Body of pancreas (tissue), 4 donors: ENCODE results near the gene GSC2. TPM values are rescaled to one million over a fixed set of nuclear protein-coding genes. Genes with fewer than 3 reads are reported as not detected.

ENCODE experiments used
- ATAC-seq: fragments of 150-250 bp; one replicate; pipeline ENCODE4 v1.9.1; 2016
- DNase-seq, 4 donors: peaks; one replicate each; pipeline ENCODE4 v3.0.0-alpha.2; 2019
- H3K27ac ChIP-seq, 4 donors: fragments of 200-600 bp; sonication (generic); 1 replicate in 3 of 4; 2 replicates in 1 of 4; pipeline versions ENCODE4 v1.5.1 to v1.6.1; 2016 to 2019; ENCODE audit warnings: mild to moderate bottlenecking in 1 of 4, mixed read lengths in 1 of 4, moderate library complexity in 1 of 4
- H3K27me3 ChIP-seq, 2 donors: fragments of 200-600 bp; sonication (generic); one replicate each; pipeline ENCODE4 v1.6.0; 2016; ENCODE audit warnings: mild to moderate bottlenecking in 1 of 2
- H3K36me3 ChIP-seq, 2 donors: fragments of 200-600 bp; sonication (generic); replicated peaks in 1 of 2; 2 replicates each; pipeline ENCODE4 v1.5.1; 2016; ENCODE audit warnings: low read depth in 2 of 2; ENCODE audit not compliant: insufficient read depth in 1 of 2
- H3K4me1 ChIP-seq: fragments of 200-600 bp; sonication (generic); one replicate; pipeline ENCODE4 v1.6.0; 2016
- H3K4me3 ChIP-seq, 2 donors: fragments of 200-600 bp; sonication (generic); 1 replicate in 1 of 2; 2 replicates in 1 of 2; pipeline ENCODE4 v1.5.1; 2016 to 2019
- H3K9me3 ChIP-seq, 3 donors: fragments of 200-600 bp; sonication (generic); 1 replicate in 2 of 3; 2 replicates in 1 of 3; pipeline ENCODE4 v1.5.1; 2016
- POLR2A ChIP-seq, 3 donors: fragments of 450-650 bp; IDR thresholded peaks; one replicate each; pipeline ENCODE4 v1.6.1; 2016; ENCODE audit warnings: antibody characterized with exemption in 3 of 3, mild to moderate bottlenecking in 2 of 3
- WGBS, 2 donors: methylation state at CpG; one replicate each; pipeline ENCODE4 v1.1.5; 2017; 5-methylcytosine and 5-hydroxymethylcytosine counted together
- intact Hi-C: fragments of 100-400 bp; cut with DNase I; formaldehyde crosslinking; loops from one replicate; pipeline ENCODE4 v1.15.1; 2023
- total RNA-seq, 2 donors: library from RNA; depleted of rRNA; stranded (reverse); fragments of >200 nt; gene quantifications; one replicate each; pipeline ENCODE4 v1.1.0, GENCODE V29; 2016
- TF ChIP-seq, protein P1 (sequence below), 7 experiments: fragments of 450-650 bp in 4 of 7; fragments of 200-600 bp in 3 of 7; sonication (generic) in 3 of 7; IDR thresholded peaks; one replicate each; pipeline ENCODE4 v1.5.1; 2016 to 2019; ENCODE audit warnings: antibody characterized with exemption in 7 of 7

Gene GSC2
- total RNA-seq, 2 donors from 2014 or later, result not detected

DNA sequence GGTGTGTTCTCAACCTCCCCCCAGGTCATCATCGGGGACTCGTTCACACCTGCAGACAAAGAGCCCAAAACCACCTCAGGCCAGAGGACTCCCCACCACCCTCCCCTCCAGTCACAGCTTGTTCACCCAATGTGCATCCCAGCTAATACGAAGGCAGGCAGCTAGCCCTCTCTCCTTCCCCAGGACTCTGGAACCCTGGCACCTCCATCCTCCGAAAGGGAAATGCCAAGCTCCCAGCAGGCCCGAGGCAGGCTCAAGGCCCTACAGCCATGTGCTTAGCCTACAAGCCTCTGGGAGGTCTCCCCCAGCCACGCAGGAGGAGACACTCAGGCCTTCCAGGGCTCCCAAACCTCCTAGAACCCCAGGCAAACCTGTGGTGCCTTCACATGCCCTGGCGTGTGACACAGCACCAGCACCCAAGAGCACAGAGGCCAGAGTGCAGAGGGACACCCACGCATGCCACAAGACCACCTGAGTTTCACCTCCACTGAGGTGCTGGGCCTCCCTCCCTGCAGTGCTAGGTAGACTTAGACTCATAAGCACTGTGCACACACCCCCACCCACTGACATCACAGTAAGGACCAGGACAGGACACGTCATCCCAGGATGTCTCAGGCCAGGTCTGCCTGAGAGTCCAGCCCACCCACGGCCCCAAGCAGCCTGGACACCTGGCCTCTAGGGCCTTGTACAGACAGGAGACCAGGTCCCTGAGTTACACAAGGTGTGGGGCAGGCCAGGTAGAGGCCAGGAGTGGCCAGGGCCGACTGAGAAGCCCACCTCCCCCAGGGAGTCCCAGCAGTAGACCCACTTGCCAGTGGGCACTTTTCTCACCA lies 12.5 kb downstream of the GSC2 start:
- intact Hi-C loops, result no loop called here
- peaks cover 0 to 27% of the 10 kb centered on the region in 2 donors for H3K36me3 ChIP-seq
- H3K4me1 ChIP-seq, result no peaks in the 10 kb centered on the region
- no peaks in the 10 kb centered on the region for H3K9me3 ChIP-seq
- no peak for DNase-seq
- ATAC-seq, result no peak
- no peak overlapping the region for H3K27ac ChIP-seq
- no peak for TF ChIP-seq POLR2A (IDR thresholded peaks at IDR 0.05)
- TF ChIP-seq, protein P1, sequence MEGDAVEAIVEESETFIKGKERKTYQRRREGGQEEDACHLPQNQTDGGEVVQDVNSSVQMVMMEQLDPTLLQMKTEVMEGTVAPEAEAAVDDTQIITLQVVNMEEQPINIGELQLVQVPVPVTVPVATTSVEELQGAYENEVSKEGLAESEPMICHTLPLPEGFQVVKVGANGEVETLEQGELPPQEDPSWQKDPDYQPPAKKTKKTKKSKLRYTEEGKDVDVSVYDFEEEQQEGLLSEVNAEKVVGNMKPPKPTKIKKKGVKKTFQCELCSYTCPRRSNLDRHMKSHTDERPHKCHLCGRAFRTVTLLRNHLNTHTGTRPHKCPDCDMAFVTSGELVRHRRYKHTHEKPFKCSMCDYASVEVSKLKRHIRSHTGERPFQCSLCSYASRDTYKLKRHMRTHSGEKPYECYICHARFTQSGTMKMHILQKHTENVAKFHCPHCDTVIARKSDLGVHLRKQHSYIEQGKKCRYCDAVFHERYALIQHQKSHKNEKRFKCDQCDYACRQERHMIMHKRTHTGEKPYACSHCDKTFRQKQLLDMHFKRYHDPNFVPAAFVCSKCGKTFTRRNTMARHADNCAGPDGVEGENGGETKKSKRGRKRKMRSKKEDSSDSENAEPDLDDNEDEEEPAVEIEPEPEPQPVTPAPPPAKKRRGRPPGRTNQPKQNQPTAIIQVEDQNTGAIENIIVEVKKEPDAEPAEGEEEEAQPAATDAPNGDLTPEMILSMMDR (IDR thresholded peaks at IDR 0.05), result no peak
- WGBS, 2 donors, result 87 to 90% methylated on average over 9 to 11 of the region's 11 CpGs
- H3K27me3 ChIP-seq, result no peaks in the 10 kb centered on the region
- H3K4me3 ChIP-seq, result no peak overlapping the region

DNA sequence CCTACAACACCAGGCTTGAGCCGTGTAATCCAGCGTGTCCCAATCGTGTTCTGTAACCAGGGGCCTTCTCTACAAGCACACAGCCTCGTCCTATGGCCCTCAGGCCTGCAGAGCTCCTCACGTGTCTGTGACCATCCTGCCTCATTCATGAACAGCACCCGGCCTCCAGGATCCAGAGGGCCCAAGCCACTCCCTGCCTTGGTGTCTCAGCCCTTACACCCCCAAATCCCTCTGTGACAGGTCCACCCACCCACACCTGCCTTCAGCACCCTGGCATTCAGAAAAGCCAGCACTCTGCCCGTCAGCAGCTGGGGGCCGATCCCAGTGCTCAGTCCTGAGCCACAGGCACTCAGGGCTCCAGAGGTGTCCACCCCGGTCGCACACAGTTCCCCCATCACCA lies 13.2 kb downstream of the GSC2 start:
- 94 to 100% methylated on average over 5 to 10 of the region's 10 CpGs for whole genome bisulfite sequencing, 2 donors
- no peaks in the 10 kb centered on the region for H3K27me3 ChIP-seq
- H3K27ac ChIP-seq, result no peak overlapping the region
- ATAC-seq, result no peak
- TF ChIP-seq POLR2A (IDR thresholded peaks at IDR 0.05), result no peak
- TF ChIP-seq, protein P1 (IDR thresholded peaks at IDR 0.05), result no peak
- no peaks in the 10 kb centered on the region for H3K4me1 ChIP-seq
- H3K36me3 ChIP-seq, result peaks cover 0 to 27% of the 10 kb centered on the region in 2 donors
- no peaks in the 10 kb centered on the region for H3K9me3 ChIP-seq
- DNase-seq, result no peak
- intact Hi-C loops, result no loop called here
- H3K4me3 ChIP-seq, result no peak overlapping the region

DNA sequence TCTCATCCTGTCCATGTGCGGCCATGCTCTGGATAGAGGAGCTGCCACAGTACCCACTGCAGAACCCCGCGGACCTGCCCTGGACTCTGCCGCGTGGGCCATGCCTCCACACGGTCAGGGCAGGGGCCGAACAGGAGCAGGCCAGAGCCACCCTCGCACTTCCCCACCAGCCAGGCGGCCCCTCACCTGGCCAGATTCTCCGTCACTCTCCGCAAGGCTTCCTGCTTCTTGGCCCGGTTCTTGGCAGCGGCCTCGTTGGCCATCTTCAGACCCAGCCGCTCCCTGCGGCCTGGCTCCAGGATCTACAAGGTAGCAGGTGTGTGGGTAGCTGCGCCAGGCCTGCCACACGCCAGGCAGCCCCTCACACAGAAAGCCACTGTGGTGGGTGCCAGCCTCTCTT lies 15.2 kb downstream of the GSC2 start:
- intact Hi-C loops, result no loop called here
- no peak overlapping the region for H3K4me3 ChIP-seq
- WGBS, 2 donors, result 86 to 90% methylated on average over 12 of the region's 18 CpGs
- peaks cover 0 to 23% of the 10 kb centered on the region in 2 donors for H3K36me3 ChIP-seq
- H3K27me3 ChIP-seq, result no peaks in the 10 kb centered on the region
- H3K27ac ChIP-seq, result no peak overlapping the region
- DNase-seq (no peak), ATAC-seq (no peak)
- TF ChIP-seq POLR2A (IDR thresholded peaks at IDR 0.05), result no peak
- TF ChIP-seq, protein P1 (IDR thresholded peaks at IDR 0.05), result no peak
- no peaks in the 10 kb centered on the region for H3K4me1 ChIP-seq
- H3K9me3 ChIP-seq, result no peaks in the 10 kb centered on the region

DNA sequence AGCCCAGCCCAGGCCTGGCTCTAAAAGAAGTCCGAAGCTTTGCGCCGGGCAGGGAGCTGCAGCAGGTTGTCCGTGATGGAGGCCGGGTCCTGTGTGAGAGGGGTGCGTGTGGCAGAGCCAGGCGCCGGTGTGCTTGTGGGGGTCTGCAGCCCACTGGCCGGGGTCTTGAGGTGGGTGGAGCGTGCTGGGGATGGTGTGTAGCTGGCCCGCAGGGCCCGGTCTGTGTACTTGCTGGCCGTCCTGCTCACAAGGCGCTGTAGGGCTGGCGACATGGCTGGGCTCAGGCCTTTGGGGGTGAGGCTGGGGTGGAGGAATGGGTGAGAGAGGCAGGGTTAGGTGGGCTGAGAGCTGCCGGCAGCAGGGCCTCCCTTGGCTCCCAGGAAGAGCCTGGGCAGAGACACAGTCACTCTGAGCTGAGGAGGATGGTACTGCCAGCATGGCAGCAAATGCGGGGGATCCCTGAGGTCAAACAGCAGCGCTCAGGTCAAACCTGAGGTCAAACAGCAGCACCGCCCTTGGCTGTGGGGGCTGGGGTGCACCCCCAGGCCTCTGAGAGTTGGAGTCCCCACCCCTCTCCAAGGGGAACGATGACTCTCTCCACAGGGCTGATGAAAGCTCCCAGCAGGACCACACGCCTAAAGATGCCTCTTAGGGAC lies 15.8 kb downstream of the GSC2 start:
- TF ChIP-seq, protein P1 (IDR thresholded peaks at IDR 0.05), result no peak
- TF ChIP-seq POLR2A (IDR thresholded peaks at IDR 0.05), result no peak
- H3K4me3 ChIP-seq, result no peak overlapping the region
- no peak for ATAC-seq
- no peaks in the 10 kb centered on the region for H3K9me3 ChIP-seq
- peaks cover 0 to 17% of the 10 kb centered on the region in 2 donors for H3K36me3 ChIP-seq
- DNase-seq, result no peak
- no peak overlapping the region for H3K27ac ChIP-seq
- no peaks in the 10 kb centered on the region for H3K27me3 ChIP-seq
- H3K4me1 ChIP-seq, result no peaks in the 10 kb centered on the region
- 92 to 95% methylated on average over 11 to 19 of the region's 21 CpGs for WGBS, 2 donors
- intact Hi-C loops, result no loop called here
